HepG2 (cell line): ENCODE data around the gene ISG20. TPM values are rescaled to one million over a fixed set of nuclear protein-coding genes. Genes with fewer than 3 reads are reported as not detected.
"Not testable (repeated sequence)": the region's sequence is repeated elsewhere in the genome, so short reads cannot be mapped to it uniquely, and the experiment has no call there.

Experiments used
- ATAC-seq: fragments of 200-7000 bp; cut with Tn5 transposase; 3 replicates; pipeline ENCODE4 v1.9.1; 2020; ENCODE audit warnings: mild to moderate bottlenecking, moderate library complexity
- BruUV-seq: library from RNA; stranded (reverse); fragments of 400-500 nt; replicated peaks from 2 replicates; lab custom pipeline; 2021; lab: Mats Ljungman, UMichigan
- CTCF ChIA-PET: fragments of 300-600 bp; formaldehyde crosslinking; extraction: SDS; loops from one replicate; lab custom pipeline; 2021; ENCODE audit warnings: low total read pairs, inconsistent platforms, low intra/inter-chr PET ratio; lab: Yijun Ruan, JAX
- POLR2A ChIA-PET: fragments of 350-600 bp; sonication (Branson Sonifier 250); formaldehyde crosslinking; loops from one replicate; lab custom pipeline; 2020; ENCODE audit warnings: antibody characterized with exemption, inconsistent platforms; lab: Yijun Ruan, JAX
- DNase-seq: peaks from one replicate; pipeline ENCODE4 v3.0.0-alpha.2; 2015; ENCODE audit warnings: low spot score
- FAIRE-seq: peaks from 3 replicates; lab custom pipeline; 2011; peaks lifted over from hg19 to GRCh38; lab: Jason Lieb, UNC
- H2AFZ ChIP-seq: one replicate; pipeline ENCODE4 v1.6.1; 2011; ENCODE audit warnings: low read length, inconsistent platforms
- H3K27ac ChIP-seq: fragments of 300-600 bp; 3 replicates; pipeline ENCODE4 v1.8.0; 2011; ENCODE audit warnings: mixed run types, mild to moderate bottlenecking, mixed read lengths, low read length, inconsistent platforms; ENCODE audit not compliant: insufficient read depth; ENCODE audit errors: extremely low read length
- H3K27me3 ChIP-seq, 2 experiments: fragments of 200-600 bp in 1 of 2; 2 replicates in 1 of 2; 3 replicates in 1 of 2; pipeline versions ENCODE4 v1.6.0 to v1.8.0; 2011; ENCODE audit warnings: low read length in 2 of 2, mild to moderate bottlenecking in 2 of 2, moderate library complexity in 2 of 2, inconsistent platforms in 1 of 2; ENCODE audit not compliant: insufficient read depth in 2 of 2, control insufficient read depth in 1 of 2
- H3K36me3 ChIP-seq, 2 experiments: fragments of 200-600 bp in 1 of 2; replicated peaks in 1 of 2; 2 replicates in 1 of 2; 3 replicates in 1 of 2; pipeline versions ENCODE4 v1.5.1 to v1.8.0; 2011; ENCODE audit warnings: low read length in 2 of 2, inconsistent platforms in 1 of 2; ENCODE audit not compliant: insufficient read depth in 2 of 2, control insufficient read depth in 1 of 2
- H3K4me1 ChIP-seq: 2 replicates; pipeline ENCODE4 v1.5.1; 2012; ENCODE audit warnings: low read length, inconsistent platforms; ENCODE audit not compliant: insufficient read depth
- H3K4me2 ChIP-seq: 2 replicates; pipeline ENCODE4 v1.6.0; 2011; ENCODE audit warnings: low read depth, low read length, inconsistent platforms
- H3K4me3 ChIP-seq, 3 experiments: fragments of 200-600 bp in 1 of 3; sonication (generic), shearing (Covaris generic) in 1 of 3; replicated peaks in 1 of 3; 2 replicates each; pipeline ENCODE4 v1.5.1; 2011 to 2016; ENCODE audit warnings: low read length in 3 of 3, inconsistent platforms in 2 of 3, low read depth in 2 of 3, mild to moderate bottlenecking in 2 of 3, control low read depth in 1 of 3, mixed read lengths in 1 of 3; ENCODE audit not compliant: insufficient read depth in 1 of 3
- H3K79me2 ChIP-seq: one replicate; pipeline ENCODE4 v1.6.1; 2011; ENCODE audit warnings: low read length, inconsistent platforms; ENCODE audit not compliant: insufficient read depth
- H3K9ac ChIP-seq: 2 replicates; pipeline ENCODE4 v1.6.0; 2011; ENCODE audit warnings: mild to moderate bottlenecking, low read depth, low read length, inconsistent platforms; ENCODE audit not compliant: insufficient read depth
- H3K9me3 ChIP-seq: 2 replicates; pipeline ENCODE4 v1.5.1; 2012; ENCODE audit warnings: mild to moderate bottlenecking, low read length
- H4K20me1 ChIP-seq: 2 replicates; pipeline ENCODE4 v1.6.0; 2011; ENCODE audit warnings: inconsistent platforms, mild to moderate bottlenecking, low read length, moderate library complexity; ENCODE audit not compliant: insufficient read depth
- AGO2 ChIP-seq: fragments of 200-400 bp; formaldehyde crosslinking; optimal IDR thresholded peaks from 2 replicates; pipeline ENCODE3; 2017; ENCODE audit warnings: mild to moderate bottlenecking, low read depth, low read length, moderate library complexity
- ATAD3A ChIP-seq: sonication (generic); formaldehyde crosslinking; IDR thresholded peaks from 2 replicates; pipeline ENCODE4 v1.4.0; 2020; ENCODE audit warnings: missing genetic modification reagents
- FOXA3 ChIP-seq: IDR thresholded peaks from 2 replicates; pipeline ENCODE4 v1.6.1; 2016; ENCODE audit warnings: missing genetic modification reagents, missing compliant biosample characterization
- RBFOX2 ChIP-seq: fragments of 200-400 bp; formaldehyde crosslinking; IDR thresholded peaks from 2 replicates; pipeline ENCODE4 v1.6.1; 2017; ENCODE audit warnings: low read depth, mild to moderate bottlenecking, low read length
- RBM22 ChIP-seq: fragments of 200-400 bp; formaldehyde crosslinking; optimal IDR thresholded peaks from 2 replicates; pipeline ENCODE3; 2017; ENCODE audit warnings: mild to moderate bottlenecking, low read length, moderate library complexity
- RFX3 ChIP-seq: IDR thresholded peaks from 2 replicates; pipeline ENCODE4 v1.6.1; 2016; ENCODE audit warnings: missing biosample characterization, missing genetic modification reagents
- ZNF850 ChIP-seq: sonication (generic); formaldehyde crosslinking; conservative IDR thresholded peaks from 2 replicates; pipeline ENCODE4 v1.9.0; 2021; ENCODE audit warnings: mild to moderate bottlenecking, missing genetic modification reagents
- WGBS: methylation state at CpG from one replicate; pipeline ENCODE4 v1.1.6; 2017; ENCODE audit warnings: low lambda C conversion rate; 5-methylcytosine and 5-hydroxymethylcytosine counted together
- in situ Hi-C: cut with HindIII; loops from 2 replicates; pipeline ENCODE4 v1.10.0; 2017; ENCODE audit warnings: low pct_unique_long_range_greater_than_20kb; ENCODE audit not compliant: extremely low pct_ligation_motif_present
- intact Hi-C: fragments of 100-400 bp; cut with micrococcal nuclease; formaldehyde crosslinking; loops from one replicate; pipeline ENCODE4 v1.10.0; 2022; ENCODE audit not compliant: unreplicated experiment
- polyA plus RNA-seq, 8 experiments: library from polyadenylated mRNA; depleted of rRNA in 3 of 8; stranded (reverse) in 7 of 8; unstranded in 1 of 8; fragments of >200 nt; fragmentation: Illumina TruSeq in 4 of 8; extraction: Trizol in 4 of 8; gene quantifications; 2 replicates each; pipeline versions ENCODE4 v1.2.1 to v1.2.3, GENCODE V29; 2011 to 2016; ENCODE audit warnings: low read depth in 4 of 8, missing spikeins in 1 of 8, mixed read lengths in 1 of 8; ENCODE audit not compliant: insufficient read depth in 1 of 8
- total RNA-seq, 5 experiments: library from RNA; depleted of rRNA; stranded (reverse); fragments of >200 nt; fragmentation: Illumina TruSeq; extraction: Trizol; gene quantifications; 2 replicates each; pipeline ENCODE4 v1.2.3, GENCODE V29; 2016; ENCODE audit warnings: low read depth in 1 of 5

The ISG20 gene
- total and polyA plus RNA-seq, 2 of the 13 experiments (the other 11 are each of a cell fraction or from before 2014, with no cell fraction given): 6.3 to 31.5 TPM

DNA sequence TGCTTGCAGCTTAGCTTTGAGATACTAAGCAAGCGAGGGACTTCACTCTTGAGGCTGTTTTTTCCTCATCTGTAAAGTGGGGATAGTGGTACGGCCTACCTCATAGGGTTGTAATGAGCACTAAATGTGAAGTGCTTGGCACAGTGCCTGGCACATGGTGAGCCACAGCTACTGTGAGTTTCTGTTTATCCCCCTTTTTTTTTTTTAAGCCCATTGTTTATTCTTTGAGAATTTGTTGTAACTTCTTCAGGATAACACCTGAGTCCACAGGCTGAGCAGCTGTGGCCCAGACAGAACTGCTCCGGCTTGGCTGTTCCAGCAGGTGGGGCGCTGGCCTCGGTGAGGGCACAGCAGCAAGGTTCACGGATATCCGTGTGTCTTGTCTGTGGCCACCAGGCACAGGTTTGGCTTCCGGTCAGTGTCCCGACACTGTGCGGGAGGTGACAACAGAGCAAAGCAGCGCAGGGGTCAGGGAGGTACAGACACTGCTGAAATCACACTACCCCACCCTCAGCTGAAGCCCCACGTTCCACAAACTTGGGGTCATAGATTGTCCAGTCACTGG is 7.3 kb upstream of the ISG20 start:
- FAIRE-seq (no peak), ATAC-seq (no peak; the same call in 2 of the 3 replicates), DNase-seq (no peak)
- peaks cover 24% of the 10 kb centered on the region for H3K79me2 ChIP-seq
- in situ Hi-C loops: no loop called here
- no peak overlapping the region for H2AFZ ChIP-seq
- intact Hi-C loops: no loop called here
- no peak overlapping the region for H3K9ac ChIP-seq
- ChIA-PET POLR2A (interaction anchor here (0.7 to 3.8 kb wide), 3 partner anchors 10 to 164 kb away, joined by 3 to 15 read pairs (median 4); partner anchors contain the start of genes AEN, MRPL46 and MRPS11), CTCF (no interaction called here)
- H3K4me2 ChIP-seq: no peak overlapping the region
- H3K4me3 ChIP-seq: no peak overlapping the region
- H3K9me3 ChIP-seq: no peaks in the 10 kb centered on the region
- 96% methylated on average over 9 of the region's 12 CpGs for WGBS
- peaks cover 28% of the 10 kb centered on the region for H3K4me1 ChIP-seq
- BruUV-seq: no TSS peak
- H3K27ac ChIP-seq: no peak overlapping the region
- TF ChIP-seq RFX3 (CRISPR knock-in tag): no peak
- TF ChIP-seq ATAD3A (CRISPR knock-in tag): no peak
- TF ChIP-seq RBFOX2: peak; percentile 14; the same call in 1 of the 2 replicates
- TF ChIP-seq FOXA3 (CRISPR knock-in tag): no peak
- TF ChIP-seq RBM22: peak; percentile 76
- peak; percentile 72 for TF ChIP-seq AGO2
- TF ChIP-seq ZNF850 (CRISPR knock-in tag): no peak
- peaks cover 30% of the 10 kb centered on the region for H4K20me1 ChIP-seq
- H3K27me3 ChIP-seq: no peaks in the 10 kb centered on the region
- peaks cover 38 to 64% of the 10 kb centered on the region in 2 experiments for H3K36me3 ChIP-seq

DNA sequence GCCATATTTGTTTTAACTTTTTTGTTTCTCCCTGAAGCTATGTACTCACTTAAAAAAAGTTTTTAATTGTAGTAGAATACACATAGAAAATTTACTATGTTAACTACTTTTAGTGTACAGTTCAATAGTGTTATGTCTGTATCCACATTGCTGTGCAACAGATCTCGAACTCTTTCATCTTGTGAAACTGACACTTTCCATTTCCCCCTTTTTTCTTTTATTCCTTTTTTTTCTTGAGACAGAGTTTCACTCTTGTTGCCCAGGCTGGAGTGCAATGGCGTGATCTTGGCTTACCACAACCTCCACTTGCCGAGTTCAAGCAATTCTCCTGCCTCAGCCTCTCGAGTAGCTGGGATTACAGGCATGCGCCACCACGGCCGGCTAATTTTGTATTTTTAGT is 6.0 kb upstream of the ISG20 start:
- intact Hi-C loops, H3K27me3 ChIP-seq, in situ Hi-C loops, FAIRE-seq, BruUV-seq, ATAC-seq, DNase-seq, H3K4me2 ChIP-seq, H3K27ac ChIP-seq, H3K4me3 ChIP-seq, H3K9me3 ChIP-seq, H3K9ac ChIP-seq, CTCF ChIA-PET, H2AFZ ChIP-seq: not testable (repeated sequence)
- peaks cover 28% of the 10 kb centered on the region for H3K4me1 ChIP-seq
- H3K79me2 ChIP-seq: peaks cover 11% of the 10 kb centered on the region
- H3K36me3 ChIP-seq: peaks cover 35 to 51% of the 10 kb centered on the region in 2 experiments
- TF ChIP-seq RBFOX2: 0 out of 2 replicates have a peak, but pooled peaks have one; percentile 37
- H4K20me1 ChIP-seq: peaks cover 18% of the 10 kb centered on the region
- WGBS: 84% methylated on average over 7 of the region's 7 CpGs
- POLR2A ChIA-PET: interaction anchor here (2.0 to 3.8 kb wide), 2 partner anchors 9 to 11 kb away, joined by 10 to 15 read pairs; partner anchors contain the start of gene AEN
